Epithelial cell of proximal tubule (primary cell): ENCODE results near the gene SORBS2. TPM values are rescaled to one million over a fixed set of nuclear protein-coding genes. Genes with fewer than 3 reads are reported as not detected.

Source experiments
- DNase-seq: peaks from one replicate; pipeline ENCODE4 v3.0.0-alpha.2; 2011; ENCODE audit warnings: low read depth
- H3K4me3 ChIP-seq: 2 replicates; pipeline ENCODE4 v1.5.1; 2011; ENCODE audit warnings: low read depth, mild to moderate bottlenecking, low read length
- CTCF ChIP-seq: conservative IDR thresholded peaks from 2 replicates; pipeline ENCODE4 v1.5.1; 2012; ENCODE audit warnings: low read depth, mild to moderate bottlenecking, low read length
- total RNA-seq: library from RNA; depleted of rRNA; stranded (reverse); fragments of >200 nt; gene quantifications from 2 replicates; pipeline ENCODE4 v1.2.3, GENCODE V29; 2015

Gene SORBS2
- total RNA-seq, 1 donor from 2014 or later, result 11.6 TPM

- H3K4me3 ChIP-seq, result no peak overlapping the region
- DNase-seq, result no peak
- TF ChIP-seq CTCF, result no peak
These were observed 273.2 kb downstream of the SORBS2 start for GRCh38 chr4:185538806-185539205.

GRCh38 chr4:185536411-185536709, 275.6 kb downstream of the SORBS2 start:
- no peak for DNase-seq
- no peak for TF ChIP-seq CTCF
- no peak overlapping the region for H3K4me3 ChIP-seq

GRCh38 chr4:185535612-185536410, 276.2 kb downstream of the SORBS2 start:
- TF ChIP-seq CTCF, result no peak
- peak overlapping the region; percentile 62 for H3K4me3 ChIP-seq

More at GRCh38 chr4:185535612-185536410, 276.2 kb downstream of the SORBS2 start:
- no peak for DNase-seq
